ENCODE results near the gene CCDC141.

DNA sequence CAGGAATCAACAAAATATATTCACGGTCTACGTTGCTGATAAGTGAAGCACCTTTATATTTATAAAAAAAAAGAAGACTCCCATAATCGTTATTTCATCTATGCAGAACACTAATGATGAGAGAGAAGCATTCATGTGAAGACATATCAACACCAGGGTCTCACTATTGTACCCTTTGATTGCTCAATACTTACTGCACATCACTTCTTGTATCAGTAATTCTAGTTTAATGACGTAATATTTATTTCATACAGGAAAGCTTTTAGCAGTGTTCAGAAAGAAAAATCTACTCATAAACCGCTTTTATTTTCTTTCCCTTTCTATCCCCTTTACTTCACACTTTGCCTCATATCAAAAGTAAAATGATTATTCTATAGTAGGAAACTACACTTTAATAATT is 30.7 kb downstream of the CCDC141 start:
- TF ChIP-seq, protein P1, sequence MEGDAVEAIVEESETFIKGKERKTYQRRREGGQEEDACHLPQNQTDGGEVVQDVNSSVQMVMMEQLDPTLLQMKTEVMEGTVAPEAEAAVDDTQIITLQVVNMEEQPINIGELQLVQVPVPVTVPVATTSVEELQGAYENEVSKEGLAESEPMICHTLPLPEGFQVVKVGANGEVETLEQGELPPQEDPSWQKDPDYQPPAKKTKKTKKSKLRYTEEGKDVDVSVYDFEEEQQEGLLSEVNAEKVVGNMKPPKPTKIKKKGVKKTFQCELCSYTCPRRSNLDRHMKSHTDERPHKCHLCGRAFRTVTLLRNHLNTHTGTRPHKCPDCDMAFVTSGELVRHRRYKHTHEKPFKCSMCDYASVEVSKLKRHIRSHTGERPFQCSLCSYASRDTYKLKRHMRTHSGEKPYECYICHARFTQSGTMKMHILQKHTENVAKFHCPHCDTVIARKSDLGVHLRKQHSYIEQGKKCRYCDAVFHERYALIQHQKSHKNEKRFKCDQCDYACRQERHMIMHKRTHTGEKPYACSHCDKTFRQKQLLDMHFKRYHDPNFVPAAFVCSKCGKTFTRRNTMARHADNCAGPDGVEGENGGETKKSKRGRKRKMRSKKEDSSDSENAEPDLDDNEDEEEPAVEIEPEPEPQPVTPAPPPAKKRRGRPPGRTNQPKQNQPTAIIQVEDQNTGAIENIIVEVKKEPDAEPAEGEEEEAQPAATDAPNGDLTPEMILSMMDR (IDR thresholded peaks at IDR 0.05; ENCODE audit: low read depth, low read length), result no peak
- TF ChIP-seq POLR2A (IDR thresholded peaks at IDR 0.05; ENCODE audit: extremely low read depth, insufficient read length), result no peak
